IMR-90 (cell line): Measurements from ENCODE around the gene ADGRG7.

Source experiments
- CEBPB ChIP-seq: IDR thresholded peaks from 2 replicates; pipeline ENCODE4 v1.6.1; 2012; ENCODE audit warnings: low read depth, low read length, improper control_type of control experiment
- CTCF ChIP-seq: conservative IDR thresholded peaks from 2 replicates; pipeline ENCODE4 v1.5.1; 2012; ENCODE audit warnings: mild to moderate bottlenecking, low read depth, low read length, improper control_type of control experiment
- MAZ ChIP-seq: IDR thresholded peaks from 2 replicates; pipeline ENCODE4 v1.6.1; 2012; ENCODE audit warnings: low read depth, mild to moderate bottlenecking, low read length, improper control_type of control experiment, moderate library complexity, borderline replicate concordance
- MXI1 ChIP-seq: IDR thresholded peaks from 2 replicates; pipeline ENCODE4 v1.6.1; 2012; ENCODE audit warnings: low read depth, mild to moderate bottlenecking, low read length, moderate library complexity, borderline replicate concordance
- POLR2A ChIP-seq: IDR thresholded peaks from 2 replicates; pipeline ENCODE4 v1.6.1; 2012; ENCODE audit warnings: mild to moderate bottlenecking, low read depth, low read length
- RAD21 ChIP-seq: IDR thresholded peaks from 2 replicates; pipeline ENCODE4 v1.6.1; 2012; ENCODE audit warnings: low read length, improper control_type of control experiment
- RCOR1 ChIP-seq: IDR thresholded peaks from 2 replicates; pipeline ENCODE4 v1.6.1; 2012; ENCODE audit warnings: mild to moderate bottlenecking, low read length, improper control_type of control experiment; ENCODE audit not compliant: insufficient replicate concordance
- SMC3 ChIP-seq: fragments of 150-350 bp; IDR thresholded peaks from 2 replicates; pipeline ENCODE4 v1.6.1; 2016; ENCODE audit warnings: low read depth, mild to moderate bottlenecking, antibody characterized with exemption, low read length, moderate library complexity
- USF2 ChIP-seq: fragments of 150-350 bp; IDR thresholded peaks from 2 replicates; pipeline ENCODE4 v1.6.1; 2017; ENCODE audit warnings: mild to moderate bottlenecking, antibody characterized with exemption, low read length, low read depth

- no peak for TF ChIP-seq CTCF
- no peak for TF ChIP-seq RAD21
- no peak for TF ChIP-seq POLR2A
- TF ChIP-seq SMC3, result no peak
- no peak for TF ChIP-seq USF2
- no peak for TF ChIP-seq MXI1
- TF ChIP-seq RCOR1, result no peak
- TF ChIP-seq MAZ, result no peak
- no peak for TF ChIP-seq CEBPB
These were observed 87.8 kb downstream of the ADGRG7 start for GRCh38 chr3:100697172-100697571.
